Effector memory CD4-positive, alpha-beta T cell (primary cell): ENCODE measurements around the gene AIP.
A peak's percentile ranks its signal among the peaks of the same experiment; 100 is the strongest.

ENCODE experiments used
- DNase-seq, 3 donors: peaks; one replicate each; pipeline ENCODE4 v3.0.0-alpha.2; 2020
- H3K27ac ChIP-seq: 2 replicates; pipeline ENCODE4 v1.7.0; 2013; ENCODE audit warnings: mild to moderate bottlenecking, low read length, moderate library complexity; ENCODE audit not compliant: insufficient read depth, poor library complexity, severe bottlenecking
- H3K27me3 ChIP-seq: replicated peaks from 2 replicates; pipeline ENCODE4 v1.7.0; 2013; ENCODE audit warnings: mild to moderate bottlenecking, low read length; ENCODE audit not compliant: insufficient read depth, control insufficient read depth, poor library complexity, severe bottlenecking
- H3K36me3 ChIP-seq: 2 replicates; pipeline ENCODE4 v1.7.0; 2013; ENCODE audit warnings: mild to moderate bottlenecking, low read length, moderate library complexity; ENCODE audit not compliant: control insufficient read depth, insufficient read depth
- H3K4me1 ChIP-seq: 2 replicates; pipeline ENCODE4 v1.7.0; 2013; ENCODE audit warnings: low read length, mild to moderate bottlenecking; ENCODE audit not compliant: control insufficient read depth, insufficient read depth, poor library complexity, severe bottlenecking
- H3K4me3 ChIP-seq: 2 replicates; pipeline ENCODE4 v1.7.0; 2013; ENCODE audit warnings: low read length, low read depth, mild to moderate bottlenecking; ENCODE audit not compliant: insufficient read depth, poor library complexity, severe bottlenecking
- H3K9me3 ChIP-seq: 2 replicates; pipeline ENCODE4 v1.7.0; 2013; ENCODE audit warnings: mild to moderate bottlenecking, low read length, moderate library complexity; ENCODE audit not compliant: control insufficient read depth

Gene AIP

GRCh38 chr11:67438158-67438902 is 44.5 kb upstream of the AIP start:
- Histone ChIP-seq H3K36me3 (peaks cover 18% of the 10 kb centered on the region), H3K4me1 (peaks cover 70% of the 10 kb centered on the region), H3K9me3 (no peaks in the 10 kb centered on the region), H3K4me3 (peak overlapping the region; percentile 94), H3K27ac (peak overlapping the region; percentile 93), H3K27me3 (no peaks in the 10 kb centered on the region)
- DNase-seq: peak; percentile 61 to 69 (median 68)

DNA sequence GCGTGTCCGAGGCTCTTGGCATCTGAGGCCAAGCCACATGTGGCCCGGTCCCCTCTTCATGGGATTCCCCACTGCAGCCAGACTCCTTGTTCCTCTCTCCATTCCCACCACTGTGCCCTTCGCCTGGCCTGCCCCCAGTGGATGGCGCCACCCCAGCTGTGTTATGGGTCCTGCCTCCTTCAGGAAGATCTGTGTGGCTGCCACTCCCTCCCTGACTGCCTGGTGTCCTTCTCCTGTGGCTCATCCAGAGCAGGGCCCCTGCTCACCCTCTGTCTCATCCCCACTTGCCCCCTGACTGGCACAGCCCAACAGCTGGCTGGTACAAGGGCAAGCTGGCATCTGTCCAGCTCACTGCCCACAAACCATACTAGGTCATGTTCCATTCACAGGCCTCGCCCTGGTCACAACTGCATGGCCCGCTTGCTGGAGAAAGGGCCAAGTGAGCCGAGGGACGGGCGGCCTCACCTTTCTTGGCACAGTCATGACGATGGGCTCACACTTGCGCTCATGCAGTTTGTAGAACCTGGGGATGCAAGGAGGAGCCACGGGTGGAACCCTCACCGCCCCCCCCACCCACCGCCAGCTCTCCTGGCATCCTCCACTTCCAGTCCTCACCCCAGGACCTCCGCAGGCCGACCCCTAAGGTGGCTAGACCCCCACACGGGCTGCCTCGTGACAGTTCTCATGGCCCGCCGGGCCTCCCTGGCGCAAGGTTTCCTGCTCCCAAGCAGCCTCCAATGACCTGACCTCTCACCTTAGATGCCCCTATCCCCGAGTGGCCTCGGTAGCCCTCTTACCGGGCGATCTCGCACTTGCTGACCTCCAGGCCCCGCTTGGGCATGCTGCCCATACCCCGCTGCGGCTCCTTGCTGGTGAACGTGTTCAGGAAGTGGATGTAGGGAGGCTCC is 43.3 kb upstream of the AIP start:
- Histone ChIP-seq H3K9me3 (no peaks in the 10 kb centered on the region), H3K4me1 (peaks cover 61% of the 10 kb centered on the region), H3K27ac (peak overlapping the region; percentile 93), H3K36me3 (peaks cover 12% of the 10 kb centered on the region), H3K27me3 (no peaks in the 10 kb centered on the region), H3K4me3 (peak overlapping the region; percentile 94)
- no peak for DNase-seq

- Histone ChIP-seq H3K4me3 (peak overlapping the region; percentile 94), H3K27ac (peak overlapping the region; percentile 93)
- no peak for DNase-seq
These were observed 42.4 kb upstream of the AIP start for GRCh38 chr11:67440229-67441097.

GRCh38 chr11:67441098-67441563 is 41.7 kb upstream of the AIP start:
- Histone ChIP-seq H3K4me1 (peaks cover 61% of the 10 kb centered on the region), H3K36me3 (no peaks in the 10 kb centered on the region), H3K9me3 (no peaks in the 10 kb centered on the region), H3K4me3 (no peak overlapping the region), H3K27ac (peak overlapping the region; percentile 93), H3K27me3 (no peaks in the 10 kb centered on the region)
- DNase-seq: no peak

More at GRCh38 chr11:67440229-67441097, 42.4 kb upstream of the AIP start:
- Histone ChIP-seq H3K4me1 (peaks cover 61% of the 10 kb centered on the region), H3K36me3 (peaks cover 3% of the 10 kb centered on the region), H3K9me3 (no peaks in the 10 kb centered on the region), H3K27me3 (no peaks in the 10 kb centered on the region)

- Histone ChIP-seq H3K27me3 (no peaks in the 10 kb centered on the region), H3K36me3 (no peaks in the 10 kb centered on the region), H3K9me3 (no peaks in the 10 kb centered on the region), H3K4me3 (no peak overlapping the region), H3K27ac (peak overlapping the region; percentile 93), H3K4me1 (peaks cover 60% of the 10 kb centered on the region)
- DNase-seq: no peak
These were observed 41.0 kb upstream of the AIP start for GRCh38 chr11:67441731-67442351.

GRCh38 chr11:67442504-67443404 is 40.1 kb upstream of the AIP start:
- no peak for DNase-seq
- peaks cover 69% of the 10 kb centered on the region for H3K4me1 ChIP-seq
- H3K9me3 ChIP-seq: no peaks in the 10 kb centered on the region
- H3K4me3 ChIP-seq: no peak overlapping the region
- H3K36me3 ChIP-seq: no peaks in the 10 kb centered on the region
- H3K27me3 ChIP-seq: no peaks in the 10 kb centered on the region
- peak overlapping the region; percentile 89 for H3K27ac ChIP-seq

GRCh38 chr11:67445515-67445914 is 37.3 kb upstream of the AIP start:
- H3K27me3 ChIP-seq: no peaks in the 10 kb centered on the region
- no peak overlapping the region for H3K4me3 ChIP-seq
- peaks cover 59% of the 10 kb centered on the region for H3K4me1 ChIP-seq
- no peaks in the 10 kb centered on the region for H3K9me3 ChIP-seq
- H3K36me3 ChIP-seq: no peaks in the 10 kb centered on the region
- peak overlapping the region; percentile 89 for H3K27ac ChIP-seq
- no peak for DNase-seq

DNA sequence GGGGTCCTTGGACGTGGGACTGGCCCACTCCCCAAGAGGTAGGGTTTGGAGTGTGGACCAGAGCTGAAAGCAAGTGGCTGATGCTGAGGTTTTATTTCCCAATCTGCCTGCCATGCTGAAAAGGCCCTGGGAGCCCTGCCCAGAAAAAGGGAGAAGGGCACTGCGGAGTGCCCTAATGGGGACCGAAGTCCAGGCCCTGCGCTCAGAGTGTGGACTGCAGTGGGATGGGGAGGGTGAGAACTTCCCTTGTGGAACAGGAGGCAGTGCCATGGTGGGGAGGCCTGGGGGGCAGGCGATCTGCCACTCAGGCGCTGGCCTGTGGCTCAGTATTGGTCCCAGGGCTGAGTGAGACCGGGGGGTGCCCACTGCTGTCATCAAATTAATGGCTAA is 34.6 kb upstream of the AIP start:
- Histone ChIP-seq H3K36me3 (no peaks in the 10 kb centered on the region), H3K9me3 (no peaks in the 10 kb centered on the region), H3K4me3 (no peak overlapping the region), H3K4me1 (peaks cover 44% of the 10 kb centered on the region), H3K27me3 (no peaks in the 10 kb centered on the region), H3K27ac (no peak overlapping the region)
- no peak for DNase-seq
